ENCODE data around the gene COA1.

Gene COA1

DNA sequence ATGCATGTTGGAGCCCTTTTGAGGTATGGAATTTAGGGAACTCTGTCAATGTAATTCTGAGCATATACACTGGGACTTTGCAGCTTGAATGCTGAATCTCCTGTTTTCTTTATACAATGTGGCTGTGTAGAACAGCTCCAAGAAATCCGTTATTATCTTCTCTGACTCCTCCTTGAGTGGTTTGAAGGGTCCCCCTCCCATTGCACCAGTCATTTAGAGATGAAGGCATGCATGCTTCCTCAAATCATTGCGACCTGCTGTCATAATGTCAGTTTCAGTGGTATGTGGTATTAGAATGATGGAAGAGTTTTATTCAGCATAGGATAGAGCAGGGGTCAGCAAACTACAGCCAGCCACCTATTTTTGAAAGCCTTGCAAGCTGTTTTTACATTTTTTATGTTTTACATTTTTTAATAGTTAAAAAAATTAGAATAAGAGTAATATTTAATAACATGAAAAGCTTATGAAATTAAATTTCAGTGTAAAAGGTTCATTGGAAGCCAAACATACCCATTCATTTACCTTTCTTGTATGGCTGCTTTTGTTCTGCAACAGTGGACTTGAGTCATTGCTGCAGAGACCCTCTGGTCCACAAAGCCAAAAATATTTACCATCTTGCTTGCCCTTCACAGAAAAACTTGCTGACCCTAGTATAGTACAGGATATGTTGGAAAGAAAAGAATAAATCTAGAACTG lies 138.3 kb downstream of the COA1 start:
- DNase-seq (ENCODE audit: low read depth) = no peak

DNA sequence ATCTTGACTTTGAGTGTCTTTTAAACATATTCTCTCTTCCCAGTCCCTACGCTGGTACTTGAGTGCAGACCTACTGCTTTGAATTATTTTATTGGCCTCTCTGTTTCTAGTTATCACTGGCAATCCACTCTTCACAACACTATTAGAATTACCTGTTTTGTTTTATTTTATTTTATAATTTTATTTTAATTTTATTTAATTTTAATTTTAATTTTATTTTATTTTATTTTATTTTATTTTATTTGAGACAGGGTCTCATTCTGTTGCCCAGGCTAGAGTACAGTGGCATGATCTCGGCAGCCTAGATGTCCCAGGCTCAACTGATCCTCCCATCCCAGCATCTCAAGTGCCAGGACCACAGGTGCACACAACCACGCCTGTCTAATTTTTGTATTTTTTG lies 139.6 kb downstream of the COA1 start:
- no peak for DNase-seq (ENCODE audit: low read depth)

All from non-pigmented ciliary epithelial cell (primary cell).